ENCODE results near the gene TOP3B.

DNA sequence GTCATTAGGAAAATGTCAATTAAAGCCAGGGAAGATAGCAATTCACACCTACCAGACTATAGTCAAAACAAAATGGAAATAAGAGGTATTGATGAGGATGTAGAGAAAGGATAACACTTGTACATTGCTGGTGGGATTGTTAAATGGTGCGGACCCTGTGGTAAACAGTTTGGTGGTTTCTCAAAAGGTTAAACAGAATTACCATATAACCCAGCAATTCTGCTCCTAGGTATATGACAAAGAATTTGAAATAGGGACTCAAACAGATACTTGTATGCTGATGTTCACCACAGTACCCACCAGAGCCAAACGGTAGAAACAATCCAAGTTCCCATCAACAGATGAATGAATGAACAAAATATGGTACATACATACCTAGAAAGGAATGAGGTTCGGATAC lies 33.0 kb upstream of the TOP3B start:
- TF ChIP-seq CBX5 (IDR thresholded peaks at IDR 0.05; ENCODE audit: low read depth) (no peak), EP300 (IDR thresholded peaks at IDR 0.05; ENCODE audit: borderline replicate concordance in 1 of 2, control insufficient read depth in 1 of 2, low read depth in 2 of 2, low read length in 2 of 2) (no peak), RUNX3 (IDR thresholded peaks at IDR 0.05; ENCODE audit: low read length) (peak; percentile 71), ZZZ3 (IDR thresholded peaks at IDR 0.05; ENCODE audit: control insufficient read depth, insufficient read length, low read depth) (no peak), EZH2 (IDR thresholded peaks at IDR 0.05; ENCODE audit: borderline replicate concordance, control insufficient read depth, low read depth, low read length) (no peak), CTCF (IDR thresholded peaks at IDR 0.05 in 2 of 3, conservative IDR thresholded peaks at IDR 0.05 in 1 of 3; ENCODE audit: control insufficient read depth in 2 of 3, extremely low read depth in 1 of 3, insufficient read depth in 1 of 3, low read depth in 3 of 3, low read length in 3 of 3) (no peak)
